Adipocyte (in vitro differentiated cells): ENCODE data around the gene AQP1.

Experiments
- DNase-seq: peaks from one replicate; pipeline ENCODE4 v3.0.0-alpha.2; 2015; ENCODE audit warnings: low read depth
- H3K27me3 ChIP-seq: replicated peaks from 2 replicates; pipeline ENCODE4 v1.7.0; 2013; ENCODE audit warnings: mild to moderate bottlenecking, low read length, moderate library complexity; ENCODE audit not compliant: control insufficient read depth, insufficient read depth
- H3K36me3 ChIP-seq: 2 replicates; pipeline ENCODE4 v1.7.0; 2013; ENCODE audit warnings: low read length, mild to moderate bottlenecking, moderate library complexity; ENCODE audit not compliant: control insufficient read depth, insufficient read depth, severe bottlenecking
- H3K4me1 ChIP-seq: 2 replicates; pipeline ENCODE4 v1.7.0; 2013; ENCODE audit warnings: mild to moderate bottlenecking, low read length, moderate library complexity; ENCODE audit not compliant: control insufficient read depth, insufficient read depth
- H3K4me3 ChIP-seq: 2 replicates; pipeline ENCODE4 v1.7.0; 2013; ENCODE audit warnings: mild to moderate bottlenecking, low read length, moderate library complexity
- H3K9ac ChIP-seq: 2 replicates; pipeline ENCODE4 v1.7.0; 2013; ENCODE audit warnings: mild to moderate bottlenecking, low read length, moderate library complexity
- H3K9me3 ChIP-seq: 2 replicates; pipeline ENCODE4 v1.7.0; 2013; ENCODE audit warnings: mild to moderate bottlenecking, low read length, moderate library complexity; ENCODE audit not compliant: control insufficient read depth

AQP1 gene

GRCh38 chr7:30916255-30916654 is 4.6 kb downstream of the AQP1 start:
- H3K9ac ChIP-seq = no peak overlapping the region
- H3K4me1 ChIP-seq = peaks cover 30% of the 10 kb centered on the region
- no peaks in the 10 kb centered on the region for H3K9me3 ChIP-seq
- no peaks in the 10 kb centered on the region for H3K27me3 ChIP-seq
- DNase-seq = no peak
- no peak overlapping the region for H3K4me3 ChIP-seq
- H3K36me3 ChIP-seq = no peaks in the 10 kb centered on the region

- Histone ChIP-seq H3K27me3 (no peaks in the 10 kb centered on the region), H3K4me1 (peaks cover 35% of the 10 kb centered on the region), H3K9ac (no peak overlapping the region), H3K4me3 (no peak overlapping the region), H3K9me3 (no peaks in the 10 kb centered on the region), H3K36me3 (no peaks in the 10 kb centered on the region)
- no peak for DNase-seq
Observed at GRCh38 chr7:30916767-30917166, 5.1 kb downstream of the AQP1 start.

GRCh38 chr7:30917216-30917893 is 5.7 kb downstream of the AQP1 start:
- no peaks in the 10 kb centered on the region for H3K27me3 ChIP-seq
- peaks cover 35% of the 10 kb centered on the region for H3K4me1 ChIP-seq
- no peak for DNase-seq

GRCh38 chr7:30918676-30919075 is 7.0 kb downstream of the AQP1 start:
- Histone ChIP-seq H3K9me3 (no peaks in the 10 kb centered on the region), H3K36me3 (no peaks in the 10 kb centered on the region), H3K4me3 (no peak overlapping the region), H3K9ac (no peak overlapping the region), H3K4me1 (peaks cover 35% of the 10 kb centered on the region), H3K27me3 (no peaks in the 10 kb centered on the region)
- DNase-seq = no peak

More at GRCh38 chr7:30917216-30917893, 5.7 kb downstream of the AQP1 start:
- no peak overlapping the region for H3K4me3 ChIP-seq
- no peaks in the 10 kb centered on the region for H3K36me3 ChIP-seq
- no peaks in the 10 kb centered on the region for H3K9me3 ChIP-seq
- H3K9ac ChIP-seq = no peak overlapping the region

- Histone ChIP-seq H3K9ac (no peak overlapping the region), H3K27me3 (no peaks in the 10 kb centered on the region)
- peak; percentile 27 for DNase-seq
Observed at GRCh38 chr7:30920021-30920583, 8.4 kb downstream of the AQP1 start.

GRCh38 chr7:30920584-30921539 is 9.2 kb downstream of the AQP1 start:
- H3K9ac ChIP-seq = peak overlapping the region; percentile 38
- no peaks in the 10 kb centered on the region for H3K27me3 ChIP-seq
- H3K4me3 ChIP-seq = no peak overlapping the region
- DNase-seq = peak; percentile 71
- no peaks in the 10 kb centered on the region for H3K9me3 ChIP-seq
- H3K4me1 ChIP-seq = peaks cover 18% of the 10 kb centered on the region
- H3K36me3 ChIP-seq = peaks cover 5% of the 10 kb centered on the region

More at GRCh38 chr7:30920021-30920583, 8.4 kb downstream of the AQP1 start:
- H3K4me1 ChIP-seq = peaks cover 23% of the 10 kb centered on the region
- H3K9me3 ChIP-seq = no peaks in the 10 kb centered on the region
- H3K36me3 ChIP-seq = peaks cover 5% of the 10 kb centered on the region
- H3K4me3 ChIP-seq = no peak overlapping the region

- no peak for DNase-seq
- H3K27me3 ChIP-seq = no peaks in the 10 kb centered on the region
- H3K36me3 ChIP-seq = peaks cover 5% of the 10 kb centered on the region
- peaks cover under 1% of the 10 kb centered on the region for H3K9me3 ChIP-seq
- no peak overlapping the region for H3K4me3 ChIP-seq
- peaks cover 18% of the 10 kb centered on the region for H3K4me1 ChIP-seq
- peak overlapping the region; percentile 38 for H3K9ac ChIP-seq
Observed at GRCh38 chr7:30921540-30922401, 10.1 kb downstream of the AQP1 start.

GRCh38 chr7:30922596-30922995 is 10.9 kb downstream of the AQP1 start:
- H3K27me3 ChIP-seq = no peaks in the 10 kb centered on the region
- DNase-seq = no peak
- H3K9me3 ChIP-seq = peaks cover 8% of the 10 kb centered on the region
- H3K4me1 ChIP-seq = peaks cover 18% of the 10 kb centered on the region
- no peak overlapping the region for H3K4me3 ChIP-seq
- peaks cover 5% of the 10 kb centered on the region for H3K36me3 ChIP-seq
- H3K9ac ChIP-seq = no peak overlapping the region

- H3K9me3 ChIP-seq = peaks cover 8% of the 10 kb centered on the region
- DNase-seq = no peak
Observed at GRCh38 chr7:30923009-30923773, 11.5 kb downstream of the AQP1 start.

GRCh38 chr7:30923774-30924413 is 12.2 kb downstream of the AQP1 start:
- Histone ChIP-seq H3K9me3 (peaks cover 8% of the 10 kb centered on the region), H3K36me3 (peaks cover 5% of the 10 kb centered on the region), H3K27me3 (no peaks in the 10 kb centered on the region), H3K4me3 (no peak overlapping the region), H3K9ac (no peak overlapping the region), H3K4me1 (peaks cover 18% of the 10 kb centered on the region)
- DNase-seq = no peak

More at GRCh38 chr7:30923009-30923773, 11.5 kb downstream of the AQP1 start:
- no peaks in the 10 kb centered on the region for H3K27me3 ChIP-seq
- H3K4me3 ChIP-seq = no peak overlapping the region
- H3K4me1 ChIP-seq = peaks cover 18% of the 10 kb centered on the region
- no peak overlapping the region for H3K9ac ChIP-seq
- peaks cover 5% of the 10 kb centered on the region for H3K36me3 ChIP-seq
